Panc1 (cell line): ENCODE measurements around the gene CDK14.

Experiments
- POLR2AphosphoS5 ChIP-seq: IDR thresholded peaks from 2 replicates; pipeline ENCODE4 v1.6.1; 2012; ENCODE audit warnings: mild to moderate bottlenecking, low read depth, low read length, moderate library complexity
- SIN3A ChIP-seq: IDR thresholded peaks from 2 replicates; pipeline ENCODE4 v1.6.1; 2012; ENCODE audit warnings: low read depth, mild to moderate bottlenecking, low read length, moderate library complexity, borderline replicate concordance; ENCODE audit not compliant: insufficient read depth
- TCF7L2 ChIP-seq: IDR thresholded peaks from 2 replicates; pipeline ENCODE4 v1.6.1; 2011; ENCODE audit warnings: mild to moderate bottlenecking, low read depth, low read length, inconsistent platforms
- TF ChIP-seq, protein P1 (sequence below): fragments of 450-650 bp; IDR thresholded peaks from 2 replicates; pipeline ENCODE4 v1.5.1; 2017; ENCODE audit warnings: mild to moderate bottlenecking
- TF ChIP-seq, protein P2 (sequence below), 2 experiments: IDR thresholded peaks; 2 replicates each; pipeline ENCODE4 v1.6.1; 2011 to 2012; ENCODE audit warnings: low read depth in 2 of 2, control low read depth in 1 of 2, low read length in 1 of 2, mild to moderate bottlenecking in 1 of 2, moderate library complexity in 1 of 2; ENCODE audit not compliant: insufficient read depth in 1 of 2

- TF ChIP-seq POLR2AphosphoS5 (no peak), SIN3A (no peak), TCF7L2 (no peak)
- TF ChIP-seq, protein P1, sequence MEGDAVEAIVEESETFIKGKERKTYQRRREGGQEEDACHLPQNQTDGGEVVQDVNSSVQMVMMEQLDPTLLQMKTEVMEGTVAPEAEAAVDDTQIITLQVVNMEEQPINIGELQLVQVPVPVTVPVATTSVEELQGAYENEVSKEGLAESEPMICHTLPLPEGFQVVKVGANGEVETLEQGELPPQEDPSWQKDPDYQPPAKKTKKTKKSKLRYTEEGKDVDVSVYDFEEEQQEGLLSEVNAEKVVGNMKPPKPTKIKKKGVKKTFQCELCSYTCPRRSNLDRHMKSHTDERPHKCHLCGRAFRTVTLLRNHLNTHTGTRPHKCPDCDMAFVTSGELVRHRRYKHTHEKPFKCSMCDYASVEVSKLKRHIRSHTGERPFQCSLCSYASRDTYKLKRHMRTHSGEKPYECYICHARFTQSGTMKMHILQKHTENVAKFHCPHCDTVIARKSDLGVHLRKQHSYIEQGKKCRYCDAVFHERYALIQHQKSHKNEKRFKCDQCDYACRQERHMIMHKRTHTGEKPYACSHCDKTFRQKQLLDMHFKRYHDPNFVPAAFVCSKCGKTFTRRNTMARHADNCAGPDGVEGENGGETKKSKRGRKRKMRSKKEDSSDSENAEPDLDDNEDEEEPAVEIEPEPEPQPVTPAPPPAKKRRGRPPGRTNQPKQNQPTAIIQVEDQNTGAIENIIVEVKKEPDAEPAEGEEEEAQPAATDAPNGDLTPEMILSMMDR = no peak
- TF ChIP-seq, protein P2, sequence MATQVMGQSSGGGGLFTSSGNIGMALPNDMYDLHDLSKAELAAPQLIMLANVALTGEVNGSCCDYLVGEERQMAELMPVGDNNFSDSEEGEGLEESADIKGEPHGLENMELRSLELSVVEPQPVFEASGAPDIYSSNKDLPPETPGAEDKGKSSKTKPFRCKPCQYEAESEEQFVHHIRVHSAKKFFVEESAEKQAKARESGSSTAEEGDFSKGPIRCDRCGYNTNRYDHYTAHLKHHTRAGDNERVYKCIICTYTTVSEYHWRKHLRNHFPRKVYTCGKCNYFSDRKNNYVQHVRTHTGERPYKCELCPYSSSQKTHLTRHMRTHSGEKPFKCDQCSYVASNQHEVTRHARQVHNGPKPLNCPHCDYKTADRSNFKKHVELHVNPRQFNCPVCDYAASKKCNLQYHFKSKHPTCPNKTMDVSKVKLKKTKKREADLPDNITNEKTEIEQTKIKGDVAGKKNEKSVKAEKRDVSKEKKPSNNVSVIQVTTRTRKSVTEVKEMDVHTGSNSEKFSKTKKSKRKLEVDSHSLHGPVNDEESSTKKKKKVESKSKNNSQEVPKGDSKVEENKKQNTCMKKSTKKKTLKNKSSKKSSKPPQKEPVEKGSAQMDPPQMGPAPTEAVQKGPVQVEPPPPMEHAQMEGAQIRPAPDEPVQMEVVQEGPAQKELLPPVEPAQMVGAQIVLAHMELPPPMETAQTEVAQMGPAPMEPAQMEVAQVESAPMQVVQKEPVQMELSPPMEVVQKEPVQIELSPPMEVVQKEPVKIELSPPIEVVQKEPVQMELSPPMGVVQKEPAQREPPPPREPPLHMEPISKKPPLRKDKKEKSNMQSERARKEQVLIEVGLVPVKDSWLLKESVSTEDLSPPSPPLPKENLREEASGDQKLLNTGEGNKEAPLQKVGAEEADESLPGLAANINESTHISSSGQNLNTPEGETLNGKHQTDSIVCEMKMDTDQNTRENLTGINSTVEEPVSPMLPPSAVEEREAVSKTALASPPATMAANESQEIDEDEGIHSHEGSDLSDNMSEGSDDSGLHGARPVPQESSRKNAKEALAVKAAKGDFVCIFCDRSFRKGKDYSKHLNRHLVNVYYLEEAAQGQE (IDR thresholded peaks at IDR 0.05; ENCODE audit: insufficient read depth in 1 of 2, low read depth in 2 of 2, low read length in 1 of 2) = no peak
These were observed 96.8 kb downstream of the CDK14 start for GRCh38 chr7:90692947-90693346.
